H9 (cell line): ENCODE data around the gene SENP8. TPM values are rescaled to one million over a fixed set of nuclear protein-coding genes. Genes with fewer than 3 reads are reported as not detected.

Experiments
- DNase-seq: peaks from one replicate; pipeline ENCODE4 v3.0.0-alpha.2; 2017
- H2AFZ ChIP-seq: one replicate; pipeline ENCODE4 v1.6.1; 2013; ENCODE audit warnings: mild to moderate bottlenecking, low read length, control low read depth, moderate library complexity
- H2AK5ac ChIP-seq: 2 replicates; pipeline ENCODE4 v1.6.1; 2013; ENCODE audit warnings: low read length, control low read depth, mixed read lengths; ENCODE audit not compliant: insufficient read length
- H2BK120ac ChIP-seq: one replicate; pipeline ENCODE4 v1.6.1; 2013; ENCODE audit warnings: low read depth, mild to moderate bottlenecking, low read length, control low read depth, inconsistent platforms; ENCODE audit not compliant: poor library complexity, severe bottlenecking
- H2BK12ac ChIP-seq: 2 replicates; pipeline ENCODE4 v1.6.1; 2013; ENCODE audit warnings: low read length, control low read depth, mixed read lengths, low read depth; ENCODE audit not compliant: insufficient read length
- H2BK15ac ChIP-seq: 2 replicates; pipeline ENCODE4 v1.6.1; 2013; ENCODE audit warnings: low read depth, low read length, control low read depth
- H2BK20ac ChIP-seq: one replicate; pipeline ENCODE4 v1.6.1; 2013; ENCODE audit warnings: low read depth, mild to moderate bottlenecking, low read length, control low read depth, inconsistent platforms; ENCODE audit not compliant: poor library complexity, severe bottlenecking
- H2BK5ac ChIP-seq: 2 replicates; pipeline ENCODE4 v1.6.1; 2013; ENCODE audit warnings: low read length, control low read depth, mixed read lengths; ENCODE audit not compliant: insufficient read length
- H3K14ac ChIP-seq: 2 replicates; pipeline ENCODE4 v1.6.1; 2013; ENCODE audit warnings: low read length, control low read depth; ENCODE audit not compliant: insufficient read depth
- H3K18ac ChIP-seq: 2 replicates; pipeline ENCODE4 v1.6.1; 2013; ENCODE audit warnings: low read depth, mild to moderate bottlenecking, mixed read lengths, low read length, control low read depth; ENCODE audit not compliant: insufficient read length
- H3K23ac ChIP-seq: 2 replicates; pipeline ENCODE4 v1.6.1; 2013; ENCODE audit warnings: low read length, control low read depth, mixed read lengths, low read depth; ENCODE audit not compliant: insufficient read length
- H3K23me2 ChIP-seq: 2 replicates; pipeline ENCODE4 v1.6.1; 2013; ENCODE audit warnings: low read depth, mild to moderate bottlenecking, mixed read lengths, low read length, control low read depth; ENCODE audit not compliant: insufficient read length, poor library complexity, severe bottlenecking
- H3K27ac ChIP-seq: 2 replicates; pipeline ENCODE4 v1.5.1; 2013; ENCODE audit warnings: low read length, control low read depth, mixed read lengths, low read depth; ENCODE audit not compliant: insufficient read length
- H3K27me3 ChIP-seq: 2 replicates; pipeline ENCODE4 v1.6.1; 2013; ENCODE audit warnings: low read length, control low read depth, inconsistent platforms; ENCODE audit not compliant: insufficient read depth
- H3K4ac ChIP-seq: 2 replicates; pipeline ENCODE4 v1.6.1; 2013; ENCODE audit warnings: low read depth, mild to moderate bottlenecking, control low read depth, inconsistent platforms, low read length, moderate library complexity
- H3K4me1 ChIP-seq: 2 replicates; pipeline ENCODE4 v1.6.1; 2013; ENCODE audit warnings: low read length, control low read depth, inconsistent platforms; ENCODE audit not compliant: insufficient read depth
- H3K4me2 ChIP-seq: 2 replicates; pipeline ENCODE4 v1.6.1; 2013; ENCODE audit warnings: low read length, control low read depth, mixed read lengths; ENCODE audit not compliant: insufficient read length, insufficient read depth
- H3K56ac ChIP-seq: 2 replicates; pipeline ENCODE4 v1.6.1; 2013; ENCODE audit warnings: low read depth, mild to moderate bottlenecking, mixed read lengths, low read length, control low read depth; ENCODE audit not compliant: insufficient read length
- H3K79me1 ChIP-seq: 2 replicates; pipeline ENCODE4 v1.6.1; 2013; ENCODE audit warnings: low read depth, mild to moderate bottlenecking, moderate library complexity, low read length, control low read depth, inconsistent platforms; ENCODE audit not compliant: insufficient read depth, poor library complexity, severe bottlenecking
- H3K79me2 ChIP-seq: 2 replicates; pipeline ENCODE4 v1.6.1; 2013; ENCODE audit warnings: low read length, control low read depth, inconsistent platforms; ENCODE audit not compliant: insufficient read depth
- H3K9ac ChIP-seq: 2 replicates; pipeline ENCODE4 v1.6.1; 2013; ENCODE audit warnings: low read length, control low read depth, mixed read lengths; ENCODE audit not compliant: insufficient read length; ENCODE audit errors: extremely low read depth
- H3K9me3 ChIP-seq: one replicate; pipeline ENCODE4 v1.6.1; 2013; ENCODE audit warnings: low read depth, low read length, inconsistent platforms; ENCODE audit not compliant: control insufficient read depth
- H3T11ph ChIP-seq: one replicate; pipeline ENCODE4 v1.6.1; 2013; ENCODE audit warnings: mild to moderate bottlenecking, low read length, control low read depth, inconsistent platforms
- H4K20me1 ChIP-seq: one replicate; pipeline ENCODE4 v1.6.1; 2013; ENCODE audit not compliant: control insufficient read depth, insufficient read length, insufficient read depth
- H4K5ac ChIP-seq: 2 replicates; pipeline ENCODE4 v1.6.1; 2013; ENCODE audit warnings: low read depth, mild to moderate bottlenecking, mixed read lengths, low read length, control low read depth; ENCODE audit not compliant: insufficient read length
- H4K8ac ChIP-seq: replicated peaks from 2 replicates; pipeline ENCODE4 v1.6.1; 2013; ENCODE audit warnings: low read length, control low read depth, mixed read lengths, low read depth; ENCODE audit not compliant: insufficient read length
- H4K91ac ChIP-seq: 2 replicates; pipeline ENCODE4 v1.6.1; 2013; ENCODE audit warnings: low read depth, mild to moderate bottlenecking, moderate library complexity, mixed read lengths, low read length, control low read depth; ENCODE audit not compliant: insufficient read length
- H3K27ac Mint-ChIP-seq, 3 experiments: 2 replicates in 2 of 3; 3 replicates in 1 of 3; pipeline ENCODE4 v1.8.0; 2020 to 2021; ENCODE audit warnings: mixed read lengths in 3 of 3, mild to moderate bottlenecking in 1 of 3, moderate library complexity in 1 of 3
- H3K27me3 Mint-ChIP-seq: 2 replicates; pipeline ENCODE4 v1.8.0; 2021; ENCODE audit warnings: low read depth, mild to moderate bottlenecking, moderate library complexity, mixed read lengths
- H3K36me3 Mint-ChIP-seq, 3 experiments: 2 replicates in 2 of 3; 3 replicates in 1 of 3; pipeline ENCODE4 v1.8.0; 2020 to 2021; ENCODE audit warnings: low read depth in 3 of 3, mixed read lengths in 3 of 3; ENCODE audit not compliant: insufficient read depth in 1 of 3
- H3K4me1 Mint-ChIP-seq, 2 experiments: 2 replicates each; pipeline ENCODE4 v1.8.0; 2020; ENCODE audit warnings: mixed read lengths in 2 of 2
- H3K4me3 Mint-ChIP-seq, 2 experiments: 2 replicates in 1 of 2; 3 replicates in 1 of 2; pipeline ENCODE4 v1.8.0; 2020 to 2021; ENCODE audit warnings: mild to moderate bottlenecking in 2 of 2, mixed read lengths in 2 of 2, moderate library complexity in 1 of 2
- H3K9me3 Mint-ChIP-seq, 2 experiments: 2 replicates in 1 of 2; 3 replicates in 1 of 2; pipeline ENCODE4 v1.8.0; 2020; ENCODE audit warnings: mild to moderate bottlenecking in 2 of 2, mixed read lengths in 2 of 2, moderate library complexity in 1 of 2
- CTCF ChIP-seq: fragments of 200-600 bp; sonication (generic); conservative IDR thresholded peaks from 3 replicates; pipeline ENCODE4 v1.8.0; 2021; ENCODE audit warnings: antibody characterized with exemption, mild to moderate bottlenecking
- WGBS: extraction: QIAGEN DNeasy Blood & Tissue Kit; methylation state at CpG from one replicate; pipeline ENCODE4 v1.1.7; 2013; ENCODE audit warnings: missing lambda C conversion rate, low lambda C conversion rate, mixed read lengths; ENCODE audit not compliant: insufficient read length; ENCODE audit errors: extremely low coverage; 5-methylcytosine and 5-hydroxymethylcytosine counted together
- total RNA-seq: library from RNA; stranded (reverse); gene quantifications from 2 replicates; pipeline ENCODE4 v1.2.1, GENCODE V29; 2021

The SENP8 gene
- total RNA-seq, 1 experiment from 2014 or later, result 4.8 TPM

- Histone ChIP-seq H4K8ac (no peak overlapping the region), H2BK12ac (no peak overlapping the region), H3K14ac (no peak overlapping the region), H4K20me1 (no peaks in the 10 kb centered on the region), H2AFZ (no peak overlapping the region), H3K4me1 (no peaks in the 10 kb centered on the region; the same call in 1 of the 2 replicates), H4K91ac (no peak overlapping the region), H3K79me1 (no peaks in the 10 kb centered on the region), H3K4me2 (no peak overlapping the region), H3K79me2 (no peaks in the 10 kb centered on the region), H3K18ac (no peak overlapping the region), H3K56ac (no peak overlapping the region), H3K27ac (no peak overlapping the region), H3K23me2 (no peaks in the 10 kb centered on the region), H3K9me3 (no peaks in the 10 kb centered on the region), H2AK5ac (no peak overlapping the region), H2BK5ac (no peak overlapping the region), H2BK15ac (no peak overlapping the region), H3K4ac (no peak overlapping the region), H3T11ph (no peak overlapping the region), H3K23ac (no peak overlapping the region), H3K27me3 (no peaks in the 10 kb centered on the region; the same call in 1 of the 2 replicates), H4K5ac (no peak overlapping the region), H3K9ac (no peak overlapping the region), H2BK120ac (no peak overlapping the region), H2BK20ac (no peak overlapping the region)
- Mint-ChIP-seq H3K36me3 (no peaks in the 10 kb centered on the region), H3K27me3 (peaks cover 11% of the 10 kb centered on the region), H3K9me3 (no peaks in the 10 kb centered on the region), H3K27ac (no peak overlapping the region), H3K4me3 (no peak overlapping the region), H3K4me1 (peaks cover 10% of the 10 kb centered on the region in 2 experiments)
- no peak for DNase-seq
- TF ChIP-seq CTCF, result no peak
- no CpG with 5 or more reads among the region's 5 CpGs for WGBS
Observed at GRCh38 chr15:72153269-72154000, 35.2 kb downstream of the SENP8 start.
